GM12801 (cell line): Measurements from ENCODE around the gene GFRA4.

Experiments
- CTCF ChIP-seq: IDR thresholded peaks from one replicate; pipeline ENCODE4 v1.5.1; 2011; ENCODE audit warnings: control low read depth; ENCODE audit not compliant: insufficient read length; ENCODE audit errors: extremely low read depth

Gene GFRA4

DNA sequence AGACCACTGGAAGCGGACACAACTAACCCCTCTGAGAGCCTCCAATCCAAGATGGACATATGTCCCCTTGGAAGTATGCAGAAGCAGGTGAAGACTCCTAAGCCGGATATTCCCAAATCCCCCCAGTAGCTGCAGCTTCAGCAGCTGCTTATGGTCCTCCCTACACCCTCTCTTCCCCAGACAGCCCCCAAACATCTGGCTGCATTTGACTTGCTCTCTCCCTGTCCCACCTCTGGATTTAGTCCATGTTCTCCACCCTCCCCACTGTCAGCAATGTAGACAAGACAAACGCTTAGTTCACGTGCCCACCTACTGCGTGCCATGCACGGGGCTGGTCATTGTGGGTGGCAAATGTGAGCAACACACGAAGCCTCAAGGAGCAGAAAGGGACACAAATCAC is 23.2 kb upstream of the GFRA4 start:
- TF ChIP-seq CTCF, result no peak

- no peak for TF ChIP-seq CTCF
These were observed 22.1 kb upstream of the GFRA4 start for GRCh38 chr20:3685341-3685740.

DNA sequence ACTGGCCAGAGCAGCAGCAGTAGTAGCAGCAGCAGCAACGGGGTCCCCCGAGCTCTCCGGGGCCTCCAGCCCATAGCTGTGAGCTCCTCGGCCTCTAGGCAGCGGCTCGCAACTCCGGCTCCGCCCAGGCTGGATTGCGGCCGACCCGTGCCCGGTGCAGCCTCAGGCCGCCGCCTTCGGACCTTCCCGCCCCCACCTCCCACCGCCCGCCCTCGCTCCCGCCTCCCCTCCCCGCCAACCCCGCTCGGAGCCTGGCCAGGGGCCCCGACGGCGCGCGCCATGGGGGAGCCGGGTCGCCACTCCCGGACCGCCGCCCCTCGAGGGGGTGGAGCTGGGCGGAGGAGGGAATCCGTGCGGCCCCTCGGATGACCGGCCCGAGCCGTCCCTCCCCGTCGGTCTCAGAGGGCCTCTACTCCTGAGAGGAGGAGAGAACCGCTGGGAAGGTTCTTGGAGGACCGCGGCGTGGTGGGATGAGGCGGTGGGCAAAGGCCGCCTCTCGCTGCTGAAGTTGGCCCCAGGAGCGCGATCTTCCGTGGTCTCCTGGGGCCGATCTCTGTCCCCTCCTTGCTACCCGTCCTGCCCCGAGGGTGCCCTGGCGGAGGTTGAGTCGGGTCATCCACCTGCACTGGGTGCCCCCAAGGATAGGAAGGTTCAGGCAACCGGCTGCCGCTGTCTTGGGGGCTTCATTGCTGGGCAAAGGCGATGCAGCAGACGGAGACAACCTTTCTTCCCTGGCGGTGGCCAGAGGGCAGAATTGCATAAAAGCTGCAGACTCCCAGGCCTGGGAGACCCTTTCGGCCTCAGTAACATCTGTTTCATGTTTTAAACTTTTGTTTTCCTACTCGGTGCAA is 19.0 kb upstream of the GFRA4 start, which contains the start of gene ADAM33:
TSS of gene ADAM33 (minus strand) at position 80 of the 851 bp plus-strand sequence. CDS start at position 74, 6 bp downstream.
- TF ChIP-seq CTCF, result no peak

DNA sequence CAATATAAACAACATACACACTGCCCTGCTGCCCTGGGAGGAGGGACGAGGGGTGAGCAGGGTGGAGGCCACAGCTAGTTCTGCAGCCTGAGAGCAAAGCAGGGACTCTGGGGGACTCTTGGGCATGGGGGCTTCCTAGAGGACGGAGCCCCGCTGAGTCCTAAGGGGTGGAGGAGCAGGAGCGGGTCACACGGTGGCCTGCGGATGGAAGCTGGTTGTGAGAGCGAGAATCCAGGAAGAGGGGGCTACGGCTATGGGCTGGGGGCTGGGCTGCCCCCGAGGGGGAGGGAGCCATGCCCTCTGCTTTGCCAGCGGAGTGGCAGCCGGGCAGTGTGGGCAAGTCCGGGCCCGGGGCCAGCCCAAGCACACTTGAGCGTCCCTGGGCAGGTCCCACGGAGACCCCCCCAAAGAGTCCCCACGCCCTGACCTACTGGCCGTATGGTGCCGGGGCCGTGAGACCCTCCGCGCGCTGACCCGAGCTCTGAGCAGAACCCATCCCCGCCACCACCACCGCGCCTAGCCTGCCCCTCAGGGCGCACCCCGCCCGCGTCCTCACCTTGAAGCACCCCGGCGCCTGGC is 18.2 kb upstream of the GFRA4 start:
- TF ChIP-seq CTCF, result no peak

DNA sequence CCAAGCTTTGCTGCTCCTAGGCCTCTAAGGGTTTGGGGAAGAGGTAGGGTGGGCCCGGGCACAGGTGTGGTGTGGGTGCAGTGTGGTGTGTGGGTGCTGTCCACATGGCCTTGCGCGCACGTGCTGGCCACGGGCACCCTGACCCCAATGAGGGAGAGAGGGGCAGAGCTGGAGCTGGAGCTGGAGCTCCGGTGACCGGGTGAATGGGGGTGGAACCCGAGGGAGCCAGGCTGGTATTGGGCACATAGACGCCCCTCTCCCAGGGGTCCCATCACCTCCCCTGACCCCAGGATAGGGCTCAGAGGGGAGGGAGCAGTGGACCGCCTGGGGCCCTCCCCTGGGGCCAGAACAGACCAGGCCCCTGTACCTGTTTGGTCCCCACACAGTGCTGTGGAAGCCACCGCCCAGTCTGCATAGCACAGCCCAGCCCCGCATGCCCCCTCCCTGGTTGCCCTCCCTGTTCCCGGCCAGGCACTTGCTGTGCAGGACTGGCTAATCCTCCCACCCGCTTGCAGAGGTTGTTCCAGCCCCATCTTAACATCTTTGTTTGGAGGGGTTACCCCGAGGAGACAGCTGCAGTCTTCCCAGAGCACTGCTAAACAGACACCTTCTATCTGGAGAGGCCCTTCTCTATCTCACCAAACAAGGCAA is 17.6 kb upstream of the GFRA4 start:
- no peak for TF ChIP-seq CTCF

DNA sequence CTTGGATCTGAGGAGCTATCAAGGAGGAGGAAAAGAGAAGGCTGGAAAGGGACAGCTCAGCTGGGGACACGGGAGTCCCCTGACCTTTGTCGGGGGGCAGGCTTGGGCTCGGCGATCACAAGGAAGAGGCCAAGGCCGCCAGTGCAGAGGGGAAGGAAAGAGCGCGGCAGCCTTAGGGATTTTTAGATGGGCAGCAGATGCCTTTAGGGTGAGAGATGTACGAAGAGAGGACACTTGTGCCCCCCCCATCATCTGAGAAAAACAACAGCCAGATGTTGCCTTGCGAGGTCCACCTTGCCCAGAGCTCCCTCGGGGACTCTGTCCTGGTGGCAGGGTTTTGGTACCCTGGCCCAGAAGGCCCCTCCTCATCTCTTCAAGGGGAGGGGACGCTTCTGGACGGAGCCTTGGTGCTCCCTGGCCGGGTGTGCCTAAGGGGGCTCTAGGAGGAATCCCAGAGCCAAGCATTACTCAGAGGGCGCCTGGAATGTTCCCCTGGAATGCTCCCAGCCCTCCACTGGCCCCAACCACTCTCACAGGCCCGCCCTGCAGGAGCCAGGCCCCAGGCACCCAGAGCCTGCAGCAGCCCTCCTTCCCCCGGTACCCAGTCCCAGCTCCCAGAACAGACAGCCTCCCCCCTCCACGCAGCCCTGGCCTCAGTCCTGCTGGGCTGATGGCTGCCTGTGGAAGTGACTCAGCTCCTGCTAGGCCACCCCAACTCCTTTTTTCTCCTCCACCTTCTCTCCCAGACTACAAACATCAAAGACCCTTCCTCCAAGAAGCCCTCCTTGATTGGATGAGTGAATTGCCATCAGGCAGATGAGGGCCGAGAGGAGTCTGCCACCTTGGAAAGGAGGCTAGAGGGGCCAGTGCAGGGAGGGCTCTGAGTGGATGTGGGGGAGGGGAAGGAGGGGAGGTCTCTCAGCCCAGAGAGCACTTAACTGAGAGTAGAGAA is 16.8 kb upstream of the GFRA4 start:
- TF ChIP-seq CTCF, result no peak
